Naive thymus-derived CD8-positive, alpha-beta T cell (primary cell): ENCODE results near the gene OR9K2. TPM values are rescaled to one million over a fixed set of nuclear protein-coding genes. Genes with fewer than 3 reads are reported as not detected.

Source experiments
- polyA plus RNA-seq, 3 donors: library from polyadenylated mRNA; unstranded; fragments of 300-500 nt; fragmentation: Illumina TruSeq; gene quantifications; one replicate each; pipeline ENCODE4 v1.2.3, GENCODE V29; 2021
- total RNA-seq, 8 experiments: library from RNA in 2 of 8; stranded (reverse) in 2 of 8; gene quantifications; one replicate each; pipeline ENCODE4 v1.2.3 and lab custom pipeline; 2021 to 2026

The OR9K2 gene
- total and polyA plus RNA-seq, 5 experiments from 2014 or later = not detected

Other genes with a start within 250 kb of the OR9K2 start
- gene TESPA1, start 141.6 kb upstream of the OR9K2 start, total RNA-seq = 100 to 1,000 TPM; 247 to 253 TPM
- 100 to 1,000 TPM in 2 of 3 donors, 10 to 100 TPM in 1; 83.1 to 245 (median 180) TPM for gene TESPA1, start 141.6 kb upstream of the OR9K2 start, polyA plus RNA-seq
- gene NEUROD4, start 106.4 kb upstream of the OR9K2 start, total RNA-seq = not detected
- gene NEUROD4, start 106.4 kb upstream of the OR9K2 start, polyA plus RNA-seq = not detected
- gene OR10A7, start 94.6 kb downstream of the OR9K2 start, total RNA-seq = not detected
- not detected for gene OR10A7, start 94.6 kb downstream of the OR9K2 start, polyA plus RNA-seq
- not detected for gene OR6C74, start 118.2 kb downstream of the OR9K2 start, total RNA-seq
- not detected for gene OR6C74, start 118.2 kb downstream of the OR9K2 start, polyA plus RNA-seq
- gene OR6C6, start 170.2 kb downstream of the OR9K2 start, total RNA-seq = not detected
- gene OR6C6, start 170.2 kb downstream of the OR9K2 start, polyA plus RNA-seq = not detected
- gene OR6C1, start 187.9 kb downstream of the OR9K2 start, total RNA-seq = not detected
- not detected for gene OR6C1, start 187.9 kb downstream of the OR9K2 start, polyA plus RNA-seq
- not detected for gene OR6C3, start 204.3 kb downstream of the OR9K2 start, total RNA-seq
- not detected for gene OR6C3, start 204.3 kb downstream of the OR9K2 start, polyA plus RNA-seq
- not detected for gene OR6C75, start 236.6 kb downstream of the OR9K2 start, total RNA-seq
- not detected for gene OR6C75, start 236.6 kb downstream of the OR9K2 start, polyA plus RNA-seq